HG03103 (cell line): ENCODE data around the gene SLC4A9.
A peak's percentile ranks its signal among the peaks of the same experiment; 100 is the strongest.
"Not testable (repeated sequence)": the region's sequence is repeated elsewhere in the genome, so short reads cannot be mapped to it uniquely, and the experiment has no call there.

Experiments
- ATAC-seq: cut with Tn5 transposase; IDR thresholded peaks from one replicate; pipeline ENCODE4 v1.9.1; 2021; ENCODE audit warnings: low read depth; ENCODE audit not compliant: unreplicated experiment

The SLC4A9 gene

GRCh38 chr5:140338336-140338735, 21.7 kb upstream of the SLC4A9 start:
- no peak for ATAC-seq

- no peak for ATAC-seq
Observed at GRCh38 chr5:140338908-140339307, 21.1 kb upstream of the SLC4A9 start.

GRCh38 chr5:140339636-140340035, 20.4 kb upstream of the SLC4A9 start:
- ATAC-seq, result no peak

- no peak for ATAC-seq
Observed at GRCh38 chr5:140340605-140341121, 19.3 kb upstream of the SLC4A9 start.

GRCh38 chr5:140341591-140341990, 18.4 kb upstream of the SLC4A9 start:
- ATAC-seq, result no peak

- no peak for ATAC-seq
Observed at GRCh38 chr5:140342287-140342686, 17.7 kb upstream of the SLC4A9 start.

- ATAC-seq, result no peak
Observed at GRCh38 chr5:140342896-140343295, 17.1 kb upstream of the SLC4A9 start.

- ATAC-seq, result not testable (repeated sequence)
Observed at GRCh38 chr5:140343849-140344248, 16.1 kb upstream of the SLC4A9 start.

- no peak for ATAC-seq
Observed at GRCh38 chr5:140344683-140345423, 15.1 kb upstream of the SLC4A9 start.

GRCh38 chr5:140345919-140346347, 14.1 kb upstream of the SLC4A9 start:
- peak; percentile 5 for ATAC-seq

GRCh38 chr5:140346348-140347221, 13.4 kb upstream of the SLC4A9 start, which contains the start of gene HBEGF:
TSS of gene HBEGF (minus strand) at chr5:140346603. CDS start at chr5:140346328, 275 bp downstream.
- ATAC-seq, result peak; percentile 77

GRCh38 chr5:140347360-140347759, 12.6 kb upstream of the SLC4A9 start:
- ATAC-seq, result no peak

- no peak for ATAC-seq
Observed at GRCh38 chr5:140348104-140348503, 11.9 kb upstream of the SLC4A9 start.

- ATAC-seq, result no peak
Observed at GRCh38 chr5:140349244-140349643, 10.8 kb upstream of the SLC4A9 start.

GRCh38 chr5:140351609-140352334, 8.2 kb upstream of the SLC4A9 start:
- ATAC-seq, result no peak

- no peak for ATAC-seq
Observed at GRCh38 chr5:140355546-140355945, 4.4 kb upstream of the SLC4A9 start.

GRCh38 chr5:140356853-140357725, 2.9 kb upstream of the SLC4A9 start:
- ATAC-seq, result no peak

- peak; percentile 97 for ATAC-seq
Observed at GRCh38 chr5:140357726-140358093, 2.3 kb upstream of the SLC4A9 start.

- no peak for ATAC-seq
Observed at GRCh38 chr5:140358738-140359310, 1.2 kb upstream of the SLC4A9 start.
